Right ventricle myocardium inferior (tissue), 1 donor: ENCODE measurements around the gene RAD51B. TPM values are rescaled to one million over a fixed set of nuclear protein-coding genes. Genes with fewer than 3 reads are reported as not detected.
A peak's percentile ranks its signal among the peaks of the same experiment; 100 is the strongest.

Source experiments
- ATAC-seq: fragments of 200-7000 bp; cut with Tn5 transposase; one replicate; pipeline ENCODE4 v1.9.1; 2020; ENCODE audit warnings: mild to moderate bottlenecking, moderate library complexity
- DNase-seq: peaks from one replicate; pipeline ENCODE4 v3.0.0; 2021; ENCODE audit errors: missing footprints
- intact Hi-C: fragments of 100-400 bp; cut with DNase I; formaldehyde crosslinking; loops from one replicate; pipeline ENCODE4 v1.11.0; 2022
- total RNA-seq: library from RNA; stranded (reverse); fragmentation: NEBNext Ultra II Directional; extraction: Animal tissue kit (Norgen Biotek cat#: 25700); gene quantifications from one replicate; pipeline ENCODE4 v1.2.1, GENCODE V29; 2021
- donor health status: DM: no; HTN: yes; CAD: no; lungs with severe emphysema.

RAD51B gene
- total RNA-seq, 1 donor from 2014 or later = 4.1 TPM

- DNase-seq (no peak), ATAC-seq (no peak)
- intact Hi-C loops = no loop called here
Measured at GRCh38 chr14:68503186-68503825, 683.7 kb downstream of the RAD51B start.

- intact Hi-C loops = loop anchor here (5.0 kb wide), 1 partner anchor 43 kb away; no protein-coding TSS in a partner anchor
- ATAC-seq (no peak), DNase-seq (no peak)
Measured at GRCh38 chr14:68504861-68505260, 685.3 kb downstream of the RAD51B start.

GRCh38 chr14:68506021-68506644 is 686.6 kb downstream of the RAD51B start:
- ATAC-seq (no peak), DNase-seq (no peak)
- intact Hi-C loops = loop anchor here (5.0 kb wide), 1 partner anchor 44 kb away; no protein-coding TSS in a partner anchor

GRCh38 chr14:68506645-68507419 is 687.3 kb downstream of the RAD51B start:
- ATAC-seq (no peak), DNase-seq (no peak)
- intact Hi-C loops = loop anchor here (5.0 kb wide), 1 partner anchor 45 kb away; no protein-coding TSS in a partner anchor

- no peak for DNase-seq
- ATAC-seq = no peak
- intact Hi-C loops = loop anchor here (5.0 kb wide), 1 partner anchor 45 kb away; no protein-coding TSS in a partner anchor
Measured at GRCh38 chr14:68507544-68508081, 688.0 kb downstream of the RAD51B start.

GRCh38 chr14:68508581-68508980 is 689.0 kb downstream of the RAD51B start:
- no peak for ATAC-seq
- no peak for DNase-seq
- intact Hi-C loops = loop anchor here (5.0 kb wide), 1 partner anchor 46 kb away; no protein-coding TSS in a partner anchor

GRCh38 chr14:68509188-68509983 is 689.8 kb downstream of the RAD51B start:
- intact Hi-C loops = loop anchor here (5.0 kb wide), 1 partner anchor 47 kb away; no protein-coding TSS in a partner anchor
- ATAC-seq (no peak), DNase-seq (no peak)

GRCh38 chr14:68510201-68511128 is 690.9 kb downstream of the RAD51B start:
- intact Hi-C loops = no loop called here
- DNase-seq = no peak
- peak; percentile 42 for ATAC-seq

GRCh38 chr14:68511129-68512047 is 691.8 kb downstream of the RAD51B start:
- ATAC-seq (peak; percentile 29), DNase-seq (no peak)
- intact Hi-C loops = no loop called here

GRCh38 chr14:68512088-68512487 is 692.5 kb downstream of the RAD51B start:
- ATAC-seq (peak; percentile 37), DNase-seq (no peak)
- intact Hi-C loops = no loop called here

- DNase-seq = no peak
- intact Hi-C loops = no loop called here
Measured at GRCh38 chr14:68513137-68513536, 693.6 kb downstream of the RAD51B start.

GRCh38 chr14:68513838-68514607 is 694.4 kb downstream of the RAD51B start:
- no peak for ATAC-seq
- intact Hi-C loops = no loop called here
- no peak for DNase-seq

More at GRCh38 chr14:68513137-68513536, 693.6 kb downstream of the RAD51B start:
- ATAC-seq = no peak

GRCh38 chr14:68514608-68515194 is 695.1 kb downstream of the RAD51B start:
- ATAC-seq (no peak), DNase-seq (no peak)
- intact Hi-C loops = no loop called here

- no peak for DNase-seq
- intact Hi-C loops = no loop called here
- ATAC-seq = no peak
Measured at GRCh38 chr14:68516342-68516741, 696.8 kb downstream of the RAD51B start.

GRCh38 chr14:68518166-68518565 is 698.6 kb downstream of the RAD51B start:
- peak; percentile 45 for ATAC-seq
- no peak for DNase-seq
- intact Hi-C loops = no loop called here
